HG02610 (cell line): Measurements from ENCODE around the gene SMG6.
"Not testable (repeated sequence)": the region's sequence is repeated elsewhere in the genome, so short reads cannot be mapped to it uniquely, and the experiment has no call there.

ENCODE experiments used
- ATAC-seq: cut with Tn5 transposase; IDR thresholded peaks from one replicate; pipeline ENCODE4 v1.9.1; 2021; ENCODE audit warnings: mild to moderate bottlenecking, moderate library complexity; ENCODE audit not compliant: unreplicated experiment

The SMG6 gene

DNA sequence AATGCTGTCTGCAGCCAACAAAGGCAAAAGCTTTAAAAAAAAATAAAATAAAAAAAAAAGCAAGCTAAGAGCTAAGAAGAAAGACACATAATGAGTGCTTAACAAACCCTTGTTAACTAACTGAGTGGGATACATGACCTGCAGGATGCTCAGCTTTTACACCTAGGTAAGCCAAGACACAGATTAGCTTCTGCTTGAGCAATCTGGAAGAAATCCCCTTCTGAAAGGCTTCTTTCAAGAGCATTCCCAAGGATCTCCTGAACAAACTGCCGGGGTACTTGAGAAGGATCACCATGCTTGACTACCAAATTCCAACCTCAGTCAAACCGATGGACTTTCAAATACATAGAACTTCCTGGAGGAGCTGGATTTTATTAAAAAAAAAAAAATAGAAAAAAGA, 92.9 kb downstream of the SMG6 start:
- ATAC-seq, result no peak

GRCh38 chr17:2207815-2208515, 95.6 kb downstream of the SMG6 start:
- no peak for ATAC-seq

GRCh38 chr17:2204393-2204792, 99.2 kb downstream of the SMG6 start:
- ATAC-seq, result no peak

DNA sequence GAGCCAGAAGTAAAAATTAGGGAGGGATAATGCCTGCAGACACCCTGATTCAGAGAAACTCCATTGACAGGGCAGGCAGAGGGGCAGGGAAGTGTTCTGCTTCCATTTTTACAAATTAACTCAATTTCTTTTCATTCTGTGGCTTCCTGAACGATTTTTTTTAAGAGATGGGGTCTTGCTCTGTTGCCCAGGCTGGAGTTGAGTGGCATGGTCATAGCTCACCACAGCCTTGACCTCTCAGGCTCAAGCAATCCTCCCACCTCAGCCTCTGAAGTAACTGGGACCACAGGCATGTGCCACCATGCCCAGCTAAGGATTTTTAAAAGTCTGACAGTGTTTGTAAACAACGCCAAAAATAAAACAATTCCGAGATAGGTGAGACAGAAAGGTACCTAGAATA, 99.8 kb downstream of the SMG6 start:
- no peak for ATAC-seq

- no peak for ATAC-seq
These were observed 100.5 kb downstream of the SMG6 start for GRCh38 chr17:2202996-2203575.

DNA sequence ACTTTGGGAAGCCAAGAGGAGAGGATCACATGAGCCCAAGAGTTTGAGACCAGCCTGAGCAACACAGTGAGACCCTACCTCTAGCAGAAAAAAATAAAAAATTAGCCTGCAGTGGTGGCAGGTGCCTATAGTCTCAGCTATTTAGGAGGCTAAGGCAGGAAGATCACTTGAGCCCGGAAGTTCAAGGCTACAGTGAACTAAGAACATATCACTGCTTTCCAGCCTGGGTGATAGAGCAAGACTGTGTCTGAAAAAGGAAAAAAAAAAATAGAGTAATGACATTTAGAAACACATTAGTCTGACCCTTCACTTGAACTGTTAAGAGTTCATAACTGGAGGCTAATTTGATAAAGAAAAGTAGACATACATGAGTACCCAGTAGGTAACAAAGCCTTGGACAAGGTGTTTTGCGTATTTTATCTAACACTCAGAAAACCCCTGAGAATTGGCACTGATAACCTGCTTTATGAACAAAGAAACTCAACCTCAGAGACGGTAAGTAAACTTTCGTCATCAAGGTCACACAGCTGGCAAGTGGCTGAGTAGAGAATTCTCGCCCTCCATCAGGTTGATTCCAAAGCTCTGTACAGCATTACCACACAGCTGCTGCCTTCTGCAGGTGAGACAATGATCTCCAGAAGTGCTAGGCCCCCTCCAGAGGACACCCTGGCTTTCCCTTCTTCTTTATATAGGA, 101.1 kb downstream of the SMG6 start:
- no peak for ATAC-seq

DNA sequence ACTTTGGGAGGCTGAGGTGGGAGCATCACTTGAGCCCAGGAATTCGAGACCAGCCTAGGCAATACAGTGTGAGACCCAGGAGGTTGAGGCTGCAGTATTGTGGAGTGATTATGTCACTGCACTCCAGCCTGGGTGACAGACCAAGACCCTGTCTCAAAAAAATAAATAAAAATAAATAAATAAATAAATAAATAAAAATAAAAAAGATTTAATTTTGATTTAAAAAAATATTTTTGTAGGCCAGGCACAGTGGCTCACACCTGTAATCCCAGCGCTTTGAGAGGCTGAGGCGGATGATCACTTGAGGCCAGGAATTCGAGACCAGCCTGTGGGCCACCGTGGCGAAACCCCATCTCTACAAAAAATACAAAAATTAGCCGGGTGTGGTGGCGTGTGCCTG, 104.2 kb downstream of the SMG6 start:
- ATAC-seq, result not testable (repeated sequence)

- no peak for ATAC-seq
These were observed 104.7 kb downstream of the SMG6 start for GRCh38 chr17:2198927-2199326.

- no peak for ATAC-seq
These were observed 106.3 kb downstream of the SMG6 start for GRCh38 chr17:2197271-2197670.

DNA sequence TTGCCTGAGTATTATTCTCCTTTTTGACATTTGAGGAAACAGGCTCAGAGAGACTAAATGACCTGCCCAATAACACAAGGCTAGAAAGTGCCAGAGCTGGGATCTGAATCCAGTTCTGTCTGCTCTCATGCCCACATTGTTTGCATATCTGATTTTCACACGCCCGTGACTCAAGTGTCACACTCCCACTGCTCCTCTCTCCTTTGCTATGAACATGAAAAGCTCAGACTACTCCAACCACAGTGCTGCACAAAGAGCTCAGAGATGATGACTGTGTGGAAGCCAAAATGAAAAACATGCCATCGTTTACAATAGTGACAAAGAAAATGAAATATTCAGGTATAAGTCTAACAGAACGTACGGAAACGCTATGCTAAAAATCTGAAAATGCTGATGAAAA, 107.9 kb downstream of the SMG6 start:
- peak; percentile 58 for ATAC-seq

DNA sequence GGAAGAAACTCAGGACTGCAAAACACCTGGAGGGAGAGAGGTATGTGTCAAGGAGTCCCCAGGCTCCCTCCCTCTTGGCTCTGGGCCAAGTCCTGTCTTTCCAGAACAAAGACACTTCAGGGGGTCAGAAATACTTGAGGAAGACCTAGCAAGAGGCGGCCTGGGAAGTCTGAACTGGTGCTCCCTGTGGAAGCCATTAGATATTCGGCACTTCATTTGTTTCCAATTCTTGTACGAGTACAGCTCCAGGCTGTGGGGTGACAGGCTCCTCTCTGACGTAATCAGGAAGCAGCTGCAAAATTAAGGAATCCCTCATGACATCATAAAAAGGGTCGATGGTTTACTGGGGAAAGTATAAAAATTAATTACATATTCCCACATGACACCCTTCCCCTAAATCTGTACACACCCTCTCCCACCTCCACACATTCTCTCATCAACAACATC, 108.7 kb downstream of the SMG6 start:
- no peak for ATAC-seq

DNA sequence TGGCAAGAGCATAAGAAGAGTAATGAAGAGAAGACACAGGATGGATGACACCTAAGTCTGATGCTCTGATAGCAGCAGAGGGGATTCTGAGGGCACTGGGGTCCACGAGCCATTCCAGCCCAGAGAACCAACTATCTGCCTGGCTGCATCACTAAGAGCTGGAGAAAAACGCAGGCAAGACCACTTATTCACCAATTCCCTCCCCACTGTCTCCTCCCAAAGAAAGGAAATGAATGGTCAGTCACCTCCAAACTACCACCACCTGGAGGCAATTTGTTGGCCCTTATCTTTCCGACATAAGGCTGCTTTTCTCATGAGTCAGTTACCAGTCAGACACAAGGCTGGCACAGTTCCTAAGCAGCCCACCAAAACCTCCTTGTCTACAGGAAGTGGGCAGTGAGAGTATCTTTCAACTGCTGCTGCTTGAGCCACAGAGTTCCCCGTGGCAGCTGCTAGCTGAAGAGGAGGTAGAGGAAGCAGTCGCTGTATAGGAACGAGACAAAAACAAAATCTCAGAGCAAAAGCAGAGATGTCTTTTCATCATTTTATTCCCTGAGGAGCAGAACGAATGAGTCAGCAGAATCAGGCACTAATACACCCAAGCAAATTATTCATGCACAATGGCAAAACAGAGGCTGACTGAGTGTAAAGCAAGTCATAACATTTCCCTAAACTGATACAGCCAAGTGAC, 111.1 kb downstream of the SMG6 start:
- ATAC-seq, result peak; percentile 38

DNA sequence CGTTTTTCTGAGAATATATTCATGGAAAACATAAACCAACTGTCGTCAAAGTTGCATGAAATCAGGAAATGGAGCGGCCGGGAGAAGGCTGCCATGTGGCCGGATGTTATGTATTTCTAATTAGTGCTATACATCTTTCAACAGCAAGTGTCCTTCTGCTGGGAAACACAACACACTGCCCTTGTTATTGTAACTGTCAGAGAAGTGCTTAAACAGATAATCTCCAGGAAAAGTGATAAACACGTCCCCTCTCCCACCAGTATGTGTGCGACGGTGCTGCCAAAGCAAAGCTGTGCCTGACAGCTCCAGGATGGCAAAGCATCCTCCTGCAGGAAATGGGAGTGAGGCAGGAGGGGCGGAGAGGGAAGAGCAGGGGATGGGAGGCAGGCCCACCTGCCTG, 111.8 kb downstream of the SMG6 start:
- ATAC-seq, result no peak

GRCh38 chr17:2191227-2191626, 112.4 kb downstream of the SMG6 start:
- no peak for ATAC-seq

DNA sequence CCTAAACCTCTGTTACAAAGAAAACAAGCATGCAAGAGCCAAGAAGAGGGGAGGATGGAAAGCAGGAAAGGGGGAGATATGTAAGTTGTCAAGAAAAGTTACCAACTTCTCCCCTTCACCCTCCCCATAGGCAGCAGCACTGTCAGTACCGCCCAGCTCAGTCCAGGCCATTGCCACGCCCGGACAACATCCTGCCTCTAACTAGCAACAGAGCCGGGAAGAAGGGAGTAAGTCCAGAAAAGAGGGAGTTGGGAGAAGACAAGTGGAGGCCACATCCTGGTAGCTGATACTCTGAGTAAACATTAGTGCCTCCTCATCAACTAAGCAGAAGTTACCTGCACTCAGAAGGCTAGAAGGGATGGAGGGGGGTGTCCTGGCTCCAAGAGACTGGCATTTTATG, 113.6 kb downstream of the SMG6 start:
- ATAC-seq, result no peak

DNA sequence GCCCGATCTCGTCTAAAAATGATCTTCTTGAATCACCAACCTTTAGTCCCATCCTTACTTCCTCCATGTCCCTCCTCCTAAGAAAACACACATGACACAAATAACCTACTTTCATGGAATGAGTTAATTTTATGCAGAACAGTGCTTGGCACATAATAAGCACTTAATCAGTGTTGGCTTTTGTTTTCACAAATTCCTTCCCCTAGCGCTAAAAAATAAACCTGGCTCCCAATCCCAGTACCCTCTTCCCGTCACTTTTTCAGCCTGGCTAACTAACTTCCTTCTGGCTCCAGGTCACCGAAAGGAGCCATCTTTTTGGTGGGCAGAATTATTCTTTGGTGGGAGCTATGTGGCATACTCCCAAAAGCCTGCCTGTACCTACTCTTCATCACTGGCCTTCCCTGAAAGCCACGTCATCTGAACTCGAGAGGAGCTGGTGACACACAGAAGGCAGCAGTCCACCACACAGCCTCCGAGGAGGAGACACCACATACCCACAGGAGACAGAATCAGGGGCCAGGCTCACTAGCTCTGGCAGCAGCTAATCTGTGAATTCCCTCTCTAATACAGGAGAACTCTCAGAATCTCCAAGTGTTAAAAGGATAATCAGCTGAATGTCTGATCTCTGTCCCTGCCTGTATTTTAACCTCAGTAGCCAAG, 114.5 kb downstream of the SMG6 start:
- ATAC-seq, result no peak

GRCh38 chr17:2187758-2188157, 115.8 kb downstream of the SMG6 start:
- no peak for ATAC-seq

DNA sequence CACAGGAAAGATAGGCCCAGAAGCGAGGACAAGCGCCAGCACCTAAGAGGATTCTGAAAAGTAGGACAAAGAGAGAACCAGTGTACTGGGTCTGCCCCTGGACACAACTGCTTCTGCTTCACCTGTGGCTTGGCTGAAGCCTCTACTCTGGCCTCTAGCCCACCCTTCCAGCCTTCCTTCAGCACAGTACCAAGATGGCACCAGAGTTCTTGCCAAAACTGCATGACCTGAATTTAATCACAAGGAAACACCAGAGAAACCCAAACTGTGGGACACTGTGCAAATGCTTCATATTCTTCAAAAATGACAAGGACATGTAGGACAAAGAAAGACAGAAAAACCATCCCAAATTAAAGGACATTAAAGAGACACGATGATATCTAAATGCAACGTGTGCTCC, 116.6 kb downstream of the SMG6 start:
- no peak for ATAC-seq

GRCh38 chr17:2184993-2185931, 118.3 kb downstream of the SMG6 start:
- ATAC-seq, result no peak

GRCh38 chr17:2183346-2183745, 120.2 kb downstream of the SMG6 start:
- ATAC-seq, result no peak
